ENCODE measurements around the gene ADAD2. TPM values are rescaled to one million over a fixed set of nuclear protein-coding genes. Genes with fewer than 3 reads are reported as not detected.

Gene ADAD2
- total RNA-seq, 1 donor from 2014 or later, result not detected

DNA sequence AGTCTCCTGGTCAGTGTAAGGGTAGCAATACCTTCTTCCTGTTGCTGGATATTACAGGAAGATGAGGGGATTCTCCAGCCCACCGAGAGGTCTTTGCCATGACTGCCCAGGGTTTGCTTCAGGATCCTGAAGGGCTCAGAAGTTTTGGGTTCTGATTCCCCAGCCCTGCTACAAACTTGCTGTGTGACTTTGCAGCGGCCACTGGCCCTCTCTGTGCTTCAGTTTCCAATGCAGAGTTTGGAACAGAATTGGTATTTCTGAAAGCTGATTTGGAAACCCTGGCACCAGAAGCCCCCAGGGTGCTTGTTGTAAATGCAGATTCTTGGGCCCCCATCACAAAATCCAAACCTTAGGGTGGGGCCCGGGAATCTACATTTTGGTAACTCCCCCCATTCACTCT lies 34.2 kb downstream of the ADAD2 start:
- Mint-ChIP-seq H3K4me3 (ENCODE audit: low read depth) (no peak overlapping the region), H3K36me3 (ENCODE audit: low read depth) (no peaks in the 10 kb centered on the region), H3K4me1 (ENCODE audit: low read depth) (no peaks in the 10 kb centered on the region), H3K27ac (no peak overlapping the region), H3K27me3 (ENCODE audit: low read depth) (peaks cover 2% of the 10 kb centered on the region), H3K9me3 (no peaks in the 10 kb centered on the region)
- intact Hi-C loops (cut with micrococcal nuclease), result no loop called here
- no peak for DNase-seq (ENCODE audit: low spot score)

DNA sequence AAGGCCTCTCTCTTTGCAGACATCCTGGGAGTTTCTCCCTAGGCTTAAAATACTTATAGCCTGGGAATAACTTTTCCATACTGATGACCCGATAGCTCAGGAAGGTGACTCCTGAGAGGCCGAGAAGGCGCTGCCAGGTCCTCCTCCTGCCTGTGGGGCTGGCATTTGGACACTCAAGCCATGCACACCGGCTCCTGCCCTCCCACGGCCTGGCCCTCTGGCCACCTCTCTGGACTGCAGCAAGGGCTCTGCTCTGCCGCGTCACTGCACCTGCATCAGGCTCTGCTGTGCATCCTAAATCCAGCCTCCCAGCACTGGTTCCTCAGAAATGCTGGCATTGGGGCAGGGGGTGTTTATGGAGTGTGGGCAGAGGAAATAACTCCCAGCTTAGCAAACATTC lies 34.6 kb downstream of the ADAD2 start:
- Mint-ChIP-seq H3K9me3 (no peaks in the 10 kb centered on the region), H3K4me1 (ENCODE audit: low read depth) (no peaks in the 10 kb centered on the region), H3K27ac (no peak overlapping the region), H3K36me3 (ENCODE audit: low read depth) (no peaks in the 10 kb centered on the region), H3K4me3 (ENCODE audit: low read depth) (no peak overlapping the region), H3K27me3 (ENCODE audit: low read depth) (peaks cover 2% of the 10 kb centered on the region)
- intact Hi-C loops (cut with micrococcal nuclease), result no loop called here
- no peak for DNase-seq (ENCODE audit: low spot score)

DNA sequence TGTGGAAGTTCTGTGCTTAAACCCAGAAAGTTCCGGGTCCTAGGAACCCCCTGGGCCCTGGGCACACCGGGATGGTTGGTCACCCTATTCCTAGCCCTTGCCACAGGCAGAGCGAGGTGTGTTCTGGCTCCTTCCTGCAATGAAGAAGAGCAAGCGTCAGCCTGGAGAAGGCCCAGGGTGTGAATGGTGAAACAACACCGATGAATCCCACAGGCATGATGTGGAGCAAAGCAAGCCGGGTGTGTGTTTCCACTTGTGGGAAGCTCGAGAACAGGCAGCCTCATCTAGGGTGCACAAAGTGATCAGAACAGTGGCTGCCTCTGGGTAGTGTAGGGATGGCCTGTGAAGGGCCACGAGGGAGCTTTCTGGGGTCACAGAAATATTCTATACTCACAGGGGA lies 35.1 kb downstream of the ADAD2 start:
- H3K36me3 Mint-ChIP-seq (ENCODE audit: low read depth), result no peaks in the 10 kb centered on the region
- no peak overlapping the region for H3K27ac Mint-ChIP-seq
- peaks cover 3% of the 10 kb centered on the region for H3K27me3 Mint-ChIP-seq (ENCODE audit: low read depth)
- intact Hi-C loops (cut with micrococcal nuclease), result no loop called here
- no peaks in the 10 kb centered on the region for H3K9me3 Mint-ChIP-seq
- no peaks in the 10 kb centered on the region for H3K4me1 Mint-ChIP-seq (ENCODE audit: low read depth)
- DNase-seq (ENCODE audit: low spot score), result no peak
- no peak overlapping the region for H3K4me3 Mint-ChIP-seq (ENCODE audit: low read depth)

DNA sequence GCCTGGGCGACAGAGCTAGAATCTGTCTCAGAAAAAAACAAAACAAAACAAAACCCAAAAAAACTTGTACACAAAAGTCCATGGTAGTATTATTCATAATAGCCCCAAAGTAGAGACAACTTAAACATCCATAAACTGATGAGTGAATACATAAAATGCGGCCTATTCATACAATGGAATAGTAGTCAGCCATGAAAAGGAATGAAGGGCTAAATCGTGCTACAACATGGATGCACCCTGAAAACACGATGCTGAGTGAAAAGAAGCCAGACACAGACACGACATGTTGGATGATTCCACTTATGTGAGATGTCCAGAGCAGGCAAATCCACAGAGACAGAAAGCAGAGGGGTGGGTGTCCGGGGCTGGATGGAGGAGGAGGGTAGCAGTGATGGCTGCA lies 36.6 kb downstream of the ADAD2 start:
- H3K36me3 Mint-ChIP-seq (ENCODE audit: low read depth), result no peaks in the 10 kb centered on the region
- DNase-seq (ENCODE audit: low spot score), result no peak
- H3K27ac Mint-ChIP-seq, result no peak overlapping the region
- H3K4me1 Mint-ChIP-seq (ENCODE audit: low read depth), result no peaks in the 10 kb centered on the region
- peaks cover 10% of the 10 kb centered on the region for H3K27me3 Mint-ChIP-seq (ENCODE audit: low read depth)
- intact Hi-C loops (cut with micrococcal nuclease), result no loop called here
- no peak overlapping the region for H3K4me3 Mint-ChIP-seq (ENCODE audit: low read depth)
- no peaks in the 10 kb centered on the region for H3K9me3 Mint-ChIP-seq

DNA sequence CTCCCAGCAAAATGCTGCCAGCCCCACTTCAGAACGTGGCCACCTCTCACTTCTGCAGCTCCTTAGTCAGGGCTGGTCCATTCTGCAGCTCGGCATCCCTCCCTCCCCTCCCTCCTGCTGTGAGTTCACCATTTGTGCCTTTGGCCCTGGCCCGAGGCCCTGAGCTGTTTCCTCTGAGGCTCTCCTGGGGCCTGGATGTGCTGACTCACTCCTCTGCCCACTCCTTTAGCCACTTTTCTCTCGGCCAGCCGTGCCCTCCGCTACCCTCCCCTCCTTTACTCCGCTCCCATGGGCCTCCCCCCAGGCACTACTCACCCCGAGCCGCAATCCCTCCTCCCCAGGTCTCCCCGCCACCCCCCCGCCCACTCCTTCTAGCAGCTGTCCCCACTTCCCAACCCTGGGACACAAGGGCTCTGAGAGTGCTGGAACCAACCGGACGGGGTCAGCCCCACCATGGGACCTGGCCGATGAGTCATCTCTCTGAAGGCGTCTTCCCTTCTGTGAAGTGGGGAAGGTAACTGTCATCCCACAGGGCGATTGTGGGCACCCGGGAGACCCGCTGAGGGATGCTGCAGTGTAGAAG lies 37.4 kb downstream of the ADAD2 start:
- H3K36me3 Mint-ChIP-seq (ENCODE audit: low read depth), result no peaks in the 10 kb centered on the region
- no peaks in the 10 kb centered on the region for H3K9me3 Mint-ChIP-seq
- H3K27ac Mint-ChIP-seq, result no peak overlapping the region
- H3K4me1 Mint-ChIP-seq (ENCODE audit: low read depth), result no peaks in the 10 kb centered on the region
- no peak for DNase-seq (ENCODE audit: low spot score)
- peaks cover 12% of the 10 kb centered on the region for H3K27me3 Mint-ChIP-seq (ENCODE audit: low read depth)
- intact Hi-C loops (cut with micrococcal nuclease), result no loop called here
- H3K4me3 Mint-ChIP-seq (ENCODE audit: low read depth), result no peak overlapping the region

DNA sequence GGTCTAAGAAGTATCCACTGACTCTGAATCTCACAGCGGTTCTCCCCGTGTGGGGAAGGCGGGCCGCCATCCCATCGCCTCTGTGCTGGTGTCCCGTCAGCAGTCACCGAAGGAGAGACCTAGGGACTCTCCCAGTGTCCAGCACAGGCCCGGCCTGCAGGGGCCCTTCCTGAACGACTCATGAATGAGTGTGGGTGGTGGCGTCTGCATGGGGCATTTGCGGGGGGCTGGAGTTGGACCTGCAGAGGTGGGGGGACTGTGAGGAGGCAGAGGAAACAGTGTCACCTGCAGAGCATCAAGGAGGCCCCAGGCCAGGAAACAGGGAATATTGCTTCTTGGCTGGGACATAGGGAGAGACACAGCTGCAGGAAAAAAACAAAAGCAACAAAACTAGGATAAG lies 38.5 kb downstream of the ADAD2 start:
- Mint-ChIP-seq H3K27ac (no peak overlapping the region), H3K9me3 (no peaks in the 10 kb centered on the region), H3K4me1 (ENCODE audit: low read depth) (no peaks in the 10 kb centered on the region), H3K4me3 (ENCODE audit: low read depth) (no peak overlapping the region), H3K36me3 (ENCODE audit: low read depth) (no peaks in the 10 kb centered on the region), H3K27me3 (ENCODE audit: low read depth) (peaks cover 14% of the 10 kb centered on the region)
- no peak for DNase-seq (ENCODE audit: low spot score)
- intact Hi-C loops (cut with micrococcal nuclease), result no loop called here

DNA sequence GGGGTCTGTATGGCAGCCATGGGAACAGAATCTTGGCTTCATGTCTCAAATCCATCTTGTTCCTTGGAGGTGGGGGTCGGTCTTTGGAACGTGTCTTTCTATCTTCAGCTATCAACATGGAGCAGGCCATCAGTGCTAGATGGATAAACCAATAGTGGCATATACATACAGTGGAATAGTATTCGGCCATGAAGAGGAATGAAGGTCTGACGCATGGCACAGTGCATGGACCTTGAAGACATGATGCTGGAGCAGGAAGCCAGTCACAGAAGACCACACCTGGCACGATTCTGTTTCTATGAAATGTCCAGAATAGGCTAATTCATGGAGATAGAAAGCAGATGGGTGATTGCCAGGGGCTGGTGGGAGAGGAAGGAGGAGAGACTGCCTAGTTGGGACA lies 41.1 kb downstream of the ADAD2 start:
- no peaks in the 10 kb centered on the region for H3K36me3 Mint-ChIP-seq (ENCODE audit: low read depth)
- no peaks in the 10 kb centered on the region for H3K9me3 Mint-ChIP-seq
- H3K4me1 Mint-ChIP-seq (ENCODE audit: low read depth), result no peaks in the 10 kb centered on the region
- no peak overlapping the region for H3K4me3 Mint-ChIP-seq (ENCODE audit: low read depth)
- intact Hi-C loops (cut with micrococcal nuclease), result no loop called here
- peaks cover 15% of the 10 kb centered on the region for H3K27me3 Mint-ChIP-seq (ENCODE audit: low read depth)
- no peak for DNase-seq (ENCODE audit: low spot score)
- no peak overlapping the region for H3K27ac Mint-ChIP-seq

DNA sequence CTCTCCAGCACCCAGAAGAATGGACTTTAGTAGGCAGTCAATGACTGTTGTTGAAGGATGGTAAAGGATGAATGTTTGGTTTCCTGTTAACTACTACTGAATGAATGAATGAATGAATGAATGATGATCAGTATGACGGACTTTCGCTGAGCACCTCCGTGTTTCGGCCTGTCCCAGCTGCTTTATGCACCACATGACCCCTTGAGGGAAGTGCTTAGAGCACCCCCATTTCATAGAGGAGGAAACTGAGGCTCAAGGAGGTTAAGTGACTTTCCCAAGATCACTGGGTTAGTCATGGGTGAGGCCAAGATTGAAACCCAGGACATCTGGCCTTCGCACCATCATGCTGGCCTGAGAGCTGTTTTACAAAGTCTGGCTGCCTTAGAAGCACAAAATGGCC lies 42.0 kb downstream of the ADAD2 start:
- peaks cover 13% of the 10 kb centered on the region for H3K27me3 Mint-ChIP-seq (ENCODE audit: low read depth)
- no peaks in the 10 kb centered on the region for H3K9me3 Mint-ChIP-seq
- intact Hi-C loops (cut with micrococcal nuclease), result no loop called here
- DNase-seq (ENCODE audit: low spot score), result no peak
- no peak overlapping the region for H3K4me3 Mint-ChIP-seq (ENCODE audit: low read depth)
- no peaks in the 10 kb centered on the region for H3K4me1 Mint-ChIP-seq (ENCODE audit: low read depth)
- no peak overlapping the region for H3K27ac Mint-ChIP-seq
- no peaks in the 10 kb centered on the region for H3K36me3 Mint-ChIP-seq (ENCODE audit: low read depth)

DNA sequence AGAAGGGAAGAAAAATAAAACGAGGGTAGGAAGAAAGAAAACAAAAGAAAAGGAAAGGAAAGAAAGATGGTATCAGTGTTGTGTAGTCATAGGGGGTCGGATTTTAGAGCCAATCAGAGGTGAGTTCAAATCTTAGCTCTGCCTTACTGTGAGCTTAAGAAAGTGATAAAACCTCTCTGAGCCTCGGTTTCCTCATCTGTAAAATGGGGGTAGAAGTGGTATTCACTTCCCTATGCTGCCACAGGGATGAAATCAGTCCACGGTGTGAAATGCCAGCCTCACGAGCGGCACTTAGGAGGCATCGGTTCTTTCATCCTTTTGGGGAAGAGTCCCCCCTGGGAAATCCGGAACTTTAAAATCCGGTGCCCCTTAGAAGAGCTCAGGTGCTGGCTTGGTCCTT lies 42.8 kb downstream of the ADAD2 start:
- Mint-ChIP-seq H3K27me3 (ENCODE audit: low read depth) (peaks cover 13% of the 10 kb centered on the region), H3K4me3 (ENCODE audit: low read depth) (no peak overlapping the region), H3K9me3 (no peaks in the 10 kb centered on the region), H3K4me1 (ENCODE audit: low read depth) (no peaks in the 10 kb centered on the region), H3K27ac (no peak overlapping the region), H3K36me3 (ENCODE audit: low read depth) (no peaks in the 10 kb centered on the region)
- intact Hi-C loops (cut with micrococcal nuclease), result no loop called here
- DNase-seq (ENCODE audit: low spot score), result no peak

DNA sequence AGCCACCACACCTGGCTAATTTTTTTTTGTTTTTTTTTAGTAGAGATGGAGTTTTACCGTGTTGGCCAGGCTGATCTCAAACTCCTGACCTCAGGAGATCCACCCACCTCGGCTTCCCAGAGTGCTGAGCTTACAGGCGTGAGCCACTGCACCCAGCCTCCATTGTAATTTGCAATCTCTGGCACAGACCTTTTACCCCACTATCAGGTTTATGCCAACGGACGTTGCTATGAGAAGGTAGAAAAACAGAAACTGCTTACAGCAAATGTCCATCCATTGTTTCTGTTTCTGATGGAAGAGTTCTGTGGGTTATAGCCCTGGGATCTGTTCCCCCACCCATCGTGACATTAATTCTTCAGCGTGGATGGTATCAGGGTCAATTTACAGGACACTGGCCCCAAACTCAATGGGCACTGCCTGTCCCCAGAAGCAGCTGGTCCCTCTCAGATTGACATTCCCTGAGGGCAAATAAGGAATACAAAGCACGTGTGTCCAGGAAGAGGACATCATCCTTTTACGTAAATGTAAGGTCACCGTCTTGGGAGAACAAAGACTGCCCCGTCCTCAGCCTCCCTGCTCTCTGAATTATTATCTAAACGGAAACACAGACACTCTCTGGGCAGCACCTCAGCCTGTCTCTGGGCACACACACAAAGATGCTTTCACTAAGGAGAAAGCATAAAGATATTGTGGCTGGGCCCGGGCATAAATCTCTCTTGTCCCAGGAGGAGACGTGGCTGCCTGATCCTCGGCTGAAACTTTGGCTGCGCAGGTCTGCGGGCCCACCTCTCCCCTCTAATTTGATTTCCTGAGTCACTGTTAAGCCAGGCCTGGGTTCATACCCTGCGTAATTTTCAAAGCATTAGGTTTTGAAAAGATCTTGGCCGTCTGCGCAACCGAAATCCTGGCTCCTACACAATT lies 43.6 kb downstream of the ADAD2 start:
- H3K27me3 Mint-ChIP-seq (ENCODE audit: low read depth), result peaks cover 13% of the 10 kb centered on the region
- H3K36me3 Mint-ChIP-seq (ENCODE audit: low read depth), result no peaks in the 10 kb centered on the region
- no peak for DNase-seq (ENCODE audit: low spot score)
- H3K4me3 Mint-ChIP-seq (ENCODE audit: low read depth), result no peak overlapping the region
- no peak overlapping the region for H3K27ac Mint-ChIP-seq
- no peaks in the 10 kb centered on the region for H3K4me1 Mint-ChIP-seq (ENCODE audit: low read depth)
- H3K9me3 Mint-ChIP-seq, result no peaks in the 10 kb centered on the region
- intact Hi-C loops (cut with micrococcal nuclease), result no loop called here

DNA sequence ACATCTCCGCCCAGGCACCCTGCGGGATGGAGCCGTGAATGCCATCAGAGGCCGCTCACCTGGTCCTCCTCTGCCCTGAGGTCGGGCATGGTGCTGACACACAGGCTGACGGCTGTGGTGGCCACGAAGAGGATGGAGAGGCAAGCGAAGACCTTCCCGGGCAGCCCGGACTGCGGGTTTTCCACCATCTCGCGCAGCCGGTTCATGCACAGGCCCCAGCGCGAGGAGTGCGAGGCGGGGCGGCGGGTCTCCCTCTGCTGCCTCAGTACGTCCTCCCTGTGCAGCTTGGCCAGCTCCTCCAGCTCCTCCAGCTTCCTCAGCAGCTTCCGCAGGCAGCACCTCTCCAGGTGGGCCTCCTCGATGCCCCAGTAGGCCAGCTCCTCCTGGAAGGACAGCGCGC lies 45.7 kb downstream of the ADAD2 start:
- intact Hi-C loops (cut with micrococcal nuclease), result no loop called here
- H3K27me3 Mint-ChIP-seq (ENCODE audit: low read depth), result peaks cover 13% of the 10 kb centered on the region
- H3K4me3 Mint-ChIP-seq (ENCODE audit: low read depth), result no peak overlapping the region
- no peak for DNase-seq (ENCODE audit: low spot score)
- H3K4me1 Mint-ChIP-seq (ENCODE audit: low read depth), result no peaks in the 10 kb centered on the region
- no peaks in the 10 kb centered on the region for H3K9me3 Mint-ChIP-seq
- no peak overlapping the region for H3K27ac Mint-ChIP-seq
- H3K36me3 Mint-ChIP-seq (ENCODE audit: low read depth), result no peaks in the 10 kb centered on the region

DNA sequence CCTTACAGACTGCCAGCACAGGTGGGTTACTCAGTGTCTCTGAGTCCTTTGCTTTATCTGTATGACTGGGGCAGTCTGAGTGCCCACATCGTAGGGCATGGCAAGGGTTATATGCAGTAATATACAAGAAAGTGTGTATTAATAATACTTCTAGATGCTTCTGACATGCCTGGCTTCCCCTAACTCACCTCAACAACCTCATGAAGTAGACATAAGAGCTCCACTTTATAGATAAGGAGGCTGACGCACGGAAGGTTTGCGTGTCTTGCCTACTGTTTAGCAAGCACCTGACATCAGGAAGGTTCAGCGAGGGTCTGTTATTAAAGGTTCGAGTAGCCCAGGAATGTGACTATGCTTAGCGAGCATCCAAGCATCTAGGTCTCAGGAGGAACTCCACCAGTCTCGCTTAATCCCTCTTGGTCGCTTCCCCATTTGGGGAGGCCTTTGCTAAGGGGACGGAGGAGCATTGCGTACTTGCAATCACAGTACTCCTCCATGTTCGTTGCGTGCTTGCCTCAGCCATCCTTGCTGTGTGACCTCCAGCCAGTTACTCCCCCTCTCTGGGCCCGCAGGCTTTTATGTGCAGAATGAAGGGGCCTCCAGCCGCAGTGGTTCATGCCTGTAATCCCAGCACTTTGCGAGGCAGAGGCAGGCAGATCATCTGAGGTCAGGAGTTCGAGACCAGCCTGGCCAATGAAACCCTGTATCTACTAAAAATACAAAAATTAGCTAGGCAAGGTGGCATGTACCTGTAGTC lies 47.2 kb downstream of the ADAD2 start:
- Mint-ChIP-seq H3K9me3 (no peaks in the 10 kb centered on the region), H3K27ac (no peak overlapping the region), H3K4me3 (ENCODE audit: low read depth) (no peak overlapping the region), H3K4me1 (ENCODE audit: low read depth) (no peaks in the 10 kb centered on the region), H3K36me3 (ENCODE audit: low read depth) (no peaks in the 10 kb centered on the region), H3K27me3 (ENCODE audit: low read depth) (peaks cover 11% of the 10 kb centered on the region)
- intact Hi-C loops (cut with micrococcal nuclease), result no loop called here
- no peak for DNase-seq (ENCODE audit: low spot score)
